Kidney tubule cell (primary cell): ENCODE measurements around the gene MRPS7.

ENCODE experiments used
- DNase-seq: peaks from one replicate; pipeline ENCODE4 v3.0.0-alpha.2; 2018; ENCODE audit warnings: low spot score

MRPS7 gene

GRCh38 chr17:75308732-75309629 is 47.3 kb downstream of the MRPS7 start:
- DNase-seq = peak; percentile 9

- no peak for DNase-seq
These were observed 52.4 kb downstream of the MRPS7 start for GRCh38 chr17:75313941-75314551.

- DNase-seq = no peak
These were observed 54.0 kb downstream of the MRPS7 start for GRCh38 chr17:75315541-75316243.
